ENCODE data around the gene FRMD4A.

GRCh38 chr10:13920031-13920430 is 410.7 kb downstream of the FRMD4A start:
- TF ChIP-seq SP1 (IDR thresholded peaks at IDR 0.05): no peak
- TF ChIP-seq TARDBP (IDR thresholded peaks at IDR 0.05): no peak
- TF ChIP-seq LEF1 (IDR thresholded peaks at IDR 0.05; ENCODE audit: borderline replicate concordance): no peak
- no peak for TF ChIP-seq HDGF (IDR thresholded peaks at IDR 0.05; ENCODE audit: borderline replicate concordance)
- TF ChIP-seq SUZ12 (IDR thresholded peaks at IDR 0.05): no peak
- no peak for TF ChIP-seq ELF4 (IDR thresholded peaks at IDR 0.05)
- TF ChIP-seq BHLHE40 (IDR thresholded peaks at IDR 0.05; ENCODE audit: borderline replicate concordance): no peak
- TF ChIP-seq FOXK2 (IDR thresholded peaks at IDR 0.05): no peak
- no peak for TF ChIP-seq PKNOX1 (IDR thresholded peaks at IDR 0.05)
- no peak for TF ChIP-seq FOXM1 (IDR thresholded peaks at IDR 0.05; ENCODE audit: borderline replicate concordance)
- no peak for TF ChIP-seq FOXA1 (IDR thresholded peaks at IDR 0.05)
- TF ChIP-seq L3MBTL2 (conservative IDR thresholded peaks at IDR 0.05): no peak
- no peak for TF ChIP-seq ZNF384 (IDR thresholded peaks at IDR 0.05)
